GM10248 (cell line): ENCODE data around the gene FOSB.
A peak's percentile ranks its signal among the peaks of the same experiment; 100 is the strongest.

Experiments used
- CTCF ChIA-PET: fragments of 300-600 bp; sonication (Branson Sonifier 250); formaldehyde crosslinking; extraction: SDS; loops from one replicate; lab custom pipeline; 2021; ENCODE audit warnings: antibody characterized with exemption; lab: Yijun Ruan, JAX
- POLR2A ChIA-PET: fragments of 350-650 bp; sonication (Branson Sonifier 250); formaldehyde crosslinking; extraction: SDS; loops from one replicate; lab custom pipeline; 2020; ENCODE audit warnings: antibody characterized with exemption; lab: Yijun Ruan, JAX
- DNase-seq: peaks from one replicate; pipeline ENCODE4 v3.0.0; 2012; ENCODE audit errors: extremely low spot score
- CTCF ChIP-seq: IDR thresholded peaks from 2 replicates; pipeline ENCODE4 v1.5.1; 2012; ENCODE audit warnings: mild to moderate bottlenecking, low read depth; ENCODE audit errors: extremely low read depth, missing control alignments, control extremely low read depth

Gene FOSB

GRCh38 chr19:45514376-45515051, 46.7 kb downstream of the FOSB start:
- DNase-seq: no peak
- CTCF ChIA-PET: interaction anchor here (1.2 to 2.6 kb wide), 3 partner anchors 29 to 127 kb away, joined by 5 to 10 read pairs (median 8); no protein-coding TSS in a partner anchor
- POLR2A ChIA-PET: no interaction called here
- TF ChIP-seq CTCF: no peak

DNA sequence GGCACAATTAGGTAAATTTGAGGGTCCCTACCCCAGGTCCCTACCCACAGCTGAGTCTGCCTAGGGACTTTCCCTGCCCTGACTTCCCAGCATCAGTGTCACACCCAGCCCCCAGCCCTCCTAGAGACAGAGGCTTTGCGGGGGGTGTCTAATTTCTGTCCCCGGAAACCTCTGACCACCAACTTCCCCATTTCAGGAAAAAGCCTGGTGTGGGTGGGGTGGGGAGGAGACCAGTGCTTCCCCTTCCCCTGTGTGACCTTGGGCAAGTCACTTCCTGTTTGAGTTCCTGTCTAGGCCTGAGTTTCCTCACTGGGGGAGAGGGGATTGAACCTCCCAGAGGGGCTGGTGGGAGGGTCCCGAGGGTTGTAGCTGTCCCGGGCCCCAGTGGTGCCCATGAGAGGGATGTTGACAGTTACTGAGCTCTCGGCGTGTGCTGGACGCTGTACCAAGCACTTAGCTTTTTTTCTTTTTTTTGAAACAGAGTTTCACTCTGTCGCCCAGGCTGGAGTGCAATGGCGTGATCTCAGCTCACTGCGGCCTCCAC, 47.4 kb downstream of the FOSB start:
- CTCF ChIA-PET: interaction anchor here (1.0 to 2.6 kb wide), 9 partner anchors 9 to 128 kb away, joined by 3 to 10 read pairs (median 5); no protein-coding TSS in a partner anchor
- POLR2A ChIA-PET: interaction anchor here (0.8 to 1.2 kb wide), 2 partner anchors 30 to 127 kb away, joined by 3 read pairs; no protein-coding TSS in a partner anchor
- DNase-seq: peak; percentile 55
- TF ChIP-seq CTCF: no peak

- ChIA-PET CTCF (interaction anchor here (0.9 to 2.6 kb wide), 10 partner anchors 9 to 178 kb away, joined by 3 to 10 read pairs (median 5); no protein-coding TSS in a partner anchor), POLR2A (interaction anchor here (0.8 to 1.2 kb wide), 2 partner anchors 31 to 126 kb away, joined by 3 read pairs; no protein-coding TSS in a partner anchor)
- no peak for TF ChIP-seq CTCF
- DNase-seq: no peak
Observed at GRCh38 chr19:45515807-45516401, 48.1 kb downstream of the FOSB start.

DNA sequence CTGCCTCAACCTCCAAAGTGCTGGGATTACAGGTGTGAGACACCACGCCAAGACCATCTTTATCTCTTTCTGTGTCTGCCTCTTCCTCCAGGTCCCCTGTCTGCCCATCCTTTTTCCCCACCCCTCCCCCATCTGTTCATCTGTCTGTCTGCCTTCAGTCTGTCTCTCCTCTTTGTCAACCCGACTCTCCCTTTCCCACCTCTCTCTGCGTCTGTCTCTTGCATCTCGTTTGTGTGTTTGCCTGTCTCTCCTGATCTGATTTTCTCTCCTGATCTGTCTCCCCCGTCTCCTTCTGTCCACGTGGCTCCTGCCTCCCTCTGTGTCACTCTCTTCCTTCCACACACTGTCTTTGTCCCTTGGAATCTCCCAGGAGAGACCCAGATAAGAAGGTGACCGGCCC, 49.4 kb downstream of the FOSB start:
- TF ChIP-seq CTCF: no peak
- ChIA-PET CTCF (no interaction called here), POLR2A (interaction anchor here (0.6 kb wide), 1 partner anchor 10 kb away, joined by 6 read pairs; no protein-coding TSS in a partner anchor)
- no peak for DNase-seq

DNA sequence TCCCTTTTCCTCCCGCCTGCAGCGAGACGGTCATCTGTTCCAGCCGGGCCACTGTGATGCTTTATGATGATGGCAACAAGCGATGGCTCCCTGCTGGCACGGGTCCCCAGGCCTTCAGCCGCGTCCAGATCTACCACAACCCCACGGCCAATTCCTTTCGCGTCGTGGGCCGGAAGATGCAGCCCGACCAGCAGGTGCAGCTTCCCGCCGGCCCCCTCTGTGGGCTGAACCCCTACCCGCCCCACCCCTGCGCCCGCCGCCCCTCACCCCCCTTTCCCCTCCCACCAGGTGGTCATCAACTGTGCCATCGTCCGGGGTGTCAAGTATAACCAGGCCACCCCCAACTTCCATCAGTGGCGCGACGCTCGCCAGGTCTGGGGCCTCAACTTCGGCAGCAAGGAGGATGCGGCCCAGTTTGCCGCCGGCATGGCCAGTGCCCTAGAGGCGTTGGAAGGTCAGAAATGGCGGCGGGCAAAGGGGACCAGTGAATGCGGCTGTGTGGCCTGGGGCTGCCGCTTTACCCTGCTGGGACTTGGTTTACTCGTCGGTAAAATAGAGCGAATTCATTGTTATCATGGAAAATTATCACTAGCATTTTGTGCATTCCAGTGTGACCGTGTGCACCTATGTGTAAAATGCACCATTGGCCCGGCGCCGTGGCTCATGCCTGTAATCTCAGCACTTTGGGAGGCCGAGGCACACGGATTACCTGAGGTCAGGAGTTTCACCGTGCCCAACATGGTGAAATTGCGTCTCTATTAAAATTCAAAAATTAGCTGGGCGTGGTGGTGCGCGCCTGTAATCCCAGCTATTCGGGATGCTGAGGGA, 50.1 kb downstream of the FOSB start:
- no peak for DNase-seq
- ChIA-PET POLR2A (interaction anchor here (1.1 kb wide), 1 partner anchor 32 kb away, joined by 3 read pairs; no protein-coding TSS in a partner anchor), CTCF (interaction anchor here (1.1 kb wide), 2 partner anchors 8 to 33 kb away, joined by 3 read pairs; no protein-coding TSS in a partner anchor)
- TF ChIP-seq CTCF: no peak
